GM21526 (cell line): Measurements from ENCODE around the gene PALM3.
A peak's percentile ranks its signal among the peaks of the same experiment; 100 is the strongest.

Experiments
- ATAC-seq: cut with Tn5 transposase; IDR thresholded peaks from one replicate; pipeline ENCODE4 v1.9.1; 2021; ENCODE audit warnings: moderate library complexity; ENCODE audit not compliant: unreplicated experiment, low FRiP score

PALM3 gene

GRCh38 chr19:14061751-14062557 lies at the start of gene PALM3:
Gene PALM3 (minus strand): TSS chr19:14062076. CDS start chr19:14061980, 96 bp downstream.
- ATAC-seq: no peak

GRCh38 chr19:14111486-14111885 lies 49.6 kb upstream of the PALM3 start:
- no peak for ATAC-seq

GRCh38 chr19:14110650-14111049 lies 48.8 kb upstream of the PALM3 start:
- no peak for ATAC-seq

GRCh38 chr19:14107581-14108461 lies 45.9 kb upstream of the PALM3 start:
- ATAC-seq: no peak

GRCh38 chr19:14106840-14107239 lies 45.0 kb upstream of the PALM3 start:
- no peak for ATAC-seq

- no peak for ATAC-seq
These were observed 43.8 kb upstream of the PALM3 start for GRCh38 chr19:14105680-14106079.

GRCh38 chr19:14103310-14103709 lies 41.4 kb upstream of the PALM3 start:
- ATAC-seq: no peak

- ATAC-seq: no peak
These were observed 40.9 kb upstream of the PALM3 start for GRCh38 chr19:14102756-14103155.

- no peak for ATAC-seq
These were observed 40.3 kb upstream of the PALM3 start for GRCh38 chr19:14102102-14102696.

- ATAC-seq: no peak
These were observed 39.2 kb upstream of the PALM3 start for GRCh38 chr19:14101003-14101545.

GRCh38 chr19:14097532-14098151 lies 35.8 kb upstream of the PALM3 start:
- no peak for ATAC-seq

GRCh38 chr19:14096272-14096992 lies 34.6 kb upstream of the PALM3 start:
- no peak for ATAC-seq

GRCh38 chr19:14094854-14095253 lies 33.0 kb upstream of the PALM3 start:
- ATAC-seq: no peak

- ATAC-seq: no peak
These were observed 31.4 kb upstream of the PALM3 start for GRCh38 chr19:14093117-14093823.

GRCh38 chr19:14091813-14092462 lies 30.1 kb upstream of the PALM3 start:
- ATAC-seq: peak; percentile 9

GRCh38 chr19:14091081-14091812 lies 29.4 kb upstream of the PALM3 start:
- peak; percentile 37 for ATAC-seq

- peak; percentile 20 for ATAC-seq
These were observed 28.7 kb upstream of the PALM3 start, which contains the start of gene SAMD1 for GRCh38 chr19:14090509-14091080. Gene SAMD1 (minus strand): TSS chr19:14090751.
